Transverse colon (tissue), 4 donors: ENCODE data around the gene CLIP1. TPM values are rescaled to one million over a fixed set of nuclear protein-coding genes. Genes with fewer than 3 reads are reported as not detected.

Experiments
- DNase-seq: peaks from one replicate; pipeline ENCODE4 v3.0.0-alpha.2; 2019
- H3K27ac ChIP-seq, 4 donors: fragments of 200-600 bp; sonication (generic); 2 replicates each; pipeline ENCODE4 v1.5.1; 2016 to 2018; ENCODE audit warnings: inconsistent platforms in 4 of 4
- H3K27me3 ChIP-seq: fragments of 200-600 bp; sonication (generic); 2 replicates; pipeline ENCODE4 v1.5.1; 2017; ENCODE audit warnings: inconsistent platforms
- H3K36me3 ChIP-seq, 4 donors: fragments of 200-600 bp; sonication (generic); 2 replicates each; pipeline ENCODE4 v1.5.1; 2017 to 2019; ENCODE audit warnings: inconsistent platforms in 4 of 4
- H3K4me1 ChIP-seq, 4 donors: fragments of 200-600 bp; sonication (generic); 2 replicates each; pipeline ENCODE4 v1.5.1; 2017 to 2020; ENCODE audit warnings: inconsistent platforms in 4 of 4
- H3K4me3 ChIP-seq, 4 donors: fragments of 200-600 bp; sonication (generic); 1 replicate in 1 of 4; 2 replicates in 3 of 4; pipeline versions ENCODE4 v1.5.1 to v1.6.1; 2017 to 2019; ENCODE audit warnings: inconsistent platforms in 4 of 4
- H3K9me3 ChIP-seq, 2 donors: fragments of 200-600 bp; sonication (generic); 2 replicates each; pipeline ENCODE4 v1.5.1; 2017 to 2019; ENCODE audit warnings: inconsistent platforms in 2 of 2
- CTCF ChIP-seq, 5 experiments: fragments of 200-600 bp in 3 of 5; fragments of 450-650 bp in 2 of 5; sonication (generic) in 3 of 5; IDR thresholded peaks; 1 replicate in 2 of 5; 2 replicates in 3 of 5; pipeline ENCODE4 v1.5.1; 2016 to 2017; ENCODE audit warnings: antibody characterized with exemption in 5 of 5, inconsistent platforms in 3 of 5, mild to moderate bottlenecking in 2 of 5, moderate library complexity in 1 of 5
- EP300 ChIP-seq: sonication (generic); formaldehyde crosslinking; IDR thresholded peaks from one replicate; pipeline ENCODE4 v1.6.1; 2017; ENCODE audit warnings: antibody characterized with exemption, low read depth
- POLR2A ChIP-seq: fragments of 450-650 bp; IDR thresholded peaks from one replicate; pipeline ENCODE4 v1.6.1; 2016; ENCODE audit warnings: antibody characterized with exemption, mild to moderate bottlenecking, moderate library complexity
- POLR2AphosphoS5 ChIP-seq, 3 donors: sonication (generic); formaldehyde crosslinking; IDR thresholded peaks; one replicate each; pipeline ENCODE4 v1.6.1; 2016; ENCODE audit warnings: antibody characterized with exemption in 3 of 3
- WGBS, 2 donors: methylation state at CpG; one replicate each; pipeline ENCODE4 v1.1.5; 2018; ENCODE audit warnings: low coverage in 1 of 2; 5-methylcytosine and 5-hydroxymethylcytosine counted together
- in situ Hi-C, 4 donors: fragments of 200-750 bp; cut with MboI; loops; one replicate each; pipeline versions ENCODE4 v1.15.0 to v1.15.1; 2017; ENCODE audit warnings: low sequenced_read_pairs in 3 of 4, low pct_ligation_motif_present in 1 of 4, low pct_unique_long_range_greater_than_20kb in 1 of 4
- intact Hi-C: fragments of 100-400 bp; cut with DNase I; formaldehyde crosslinking; loops from one replicate; pipeline ENCODE4 v1.15.1; 2023; ENCODE audit warnings: low total_unique reads
- total RNA-seq, 4 donors: library from RNA; depleted of rRNA; stranded (reverse); fragments of >200 nt; gene quantifications; one replicate each; pipeline ENCODE4 v1.1.0, GENCODE V29; 2016

CLIP1 gene
- total RNA-seq, 4 donors from 2014 or later, result 49.2 to 111 (median 88.6) TPM

GRCh38 chr12:122309564-122310121 lies 112.8 kb downstream of the CLIP1 start:
- intact Hi-C loops, result no loop called here
- H3K4me3 ChIP-seq, result no peak overlapping the region
- no peaks in the 10 kb centered on the region for H3K4me1 ChIP-seq
- TF ChIP-seq POLR2AphosphoS5 (IDR thresholded peaks at IDR 0.05), result no peak
- no peak for TF ChIP-seq POLR2A
- TF ChIP-seq CTCF (IDR thresholded peaks at IDR 0.05), result no peak
- no peak for TF ChIP-seq EP300
- WGBS, 2 donors, result 67 to 82% methylated on average over 1 to 8 of the region's 8 CpGs
- no peaks in the 10 kb centered on the region for H3K27me3 ChIP-seq
- H3K27ac ChIP-seq, result no peak overlapping the region
- no peak for DNase-seq
- no peaks in the 10 kb centered on the region for H3K9me3 ChIP-seq
- peaks cover 0 to 12% (median 4%) of the 10 kb centered on the region in 4 donors for H3K36me3 ChIP-seq
- in situ Hi-C loops, result no loop called here

- H3K27ac ChIP-seq, result no peak overlapping the region
- no peaks in the 10 kb centered on the region for H3K9me3 ChIP-seq
- intact Hi-C loops (no loop called here), in situ Hi-C loops (no loop called here)
- no peaks in the 10 kb centered on the region for H3K4me1 ChIP-seq
- no peak for DNase-seq
- TF ChIP-seq EP300 (no peak), CTCF (IDR thresholded peaks at IDR 0.05) (no peak), POLR2AphosphoS5 (IDR thresholded peaks at IDR 0.05) (no peak), POLR2A (no peak)
- no peaks in the 10 kb centered on the region for H3K27me3 ChIP-seq
- 71 to 95% methylated on average over 1 of the region's 1 CpG for WGBS, 2 donors
- peaks cover 0 to 11% (median 5%) of the 10 kb centered on the region in 4 donors for H3K36me3 ChIP-seq
- H3K4me3 ChIP-seq, result no peak overlapping the region
Observed at GRCh38 chr12:122308811-122309210, 113.7 kb downstream of the CLIP1 start.

- Histone ChIP-seq H3K27me3 (no peaks in the 10 kb centered on the region), H3K4me1 (no peaks in the 10 kb centered on the region), H3K9me3 (no peaks in the 10 kb centered on the region), H3K27ac (no peak overlapping the region), H3K4me3 (no peak overlapping the region), H3K36me3 (peaks cover 0 to 21% (median 6%) of the 10 kb centered on the region in 4 donors)
- WGBS, 2 donors, result 79% methylated on average over 4 of the region's 4 CpGs; no CpG with 5 or more reads in 1 of the 2 donors
- DNase-seq, result no peak
- intact Hi-C loops, result no loop called here
- TF ChIP-seq POLR2A, result no peak
- TF ChIP-seq POLR2AphosphoS5 (IDR thresholded peaks at IDR 0.05), result no peak
- TF ChIP-seq CTCF (IDR thresholded peaks at IDR 0.05), result no peak
- TF ChIP-seq EP300, result no peak
- in situ Hi-C loops, result no loop called here
Observed at GRCh38 chr12:122306407-122306806, 116.1 kb downstream of the CLIP1 start.

GRCh38 chr12:122304924-122305323 lies 117.5 kb downstream of the CLIP1 start:
- 61 to 88% methylated on average over 1 of the region's 1 CpG for WGBS, 2 donors
- in situ Hi-C loops, result no loop called here
- no peak overlapping the region for H3K27ac ChIP-seq
- H3K36me3 ChIP-seq, result peaks cover 0 to 21% (median 6%) of the 10 kb centered on the region in 4 donors
- no peak for TF ChIP-seq POLR2A
- TF ChIP-seq CTCF (IDR thresholded peaks at IDR 0.05), result no peak
- no peak for TF ChIP-seq EP300
- no peak for TF ChIP-seq POLR2AphosphoS5 (IDR thresholded peaks at IDR 0.05)
- no peaks in the 10 kb centered on the region for H3K4me1 ChIP-seq
- no peaks in the 10 kb centered on the region for H3K27me3 ChIP-seq
- H3K4me3 ChIP-seq, result no peak overlapping the region
- no peaks in the 10 kb centered on the region for H3K9me3 ChIP-seq
- DNase-seq, result no peak
- intact Hi-C loops, result no loop called here
